ENCODE results near the gene GPR12.

The GPR12 gene, protein sequence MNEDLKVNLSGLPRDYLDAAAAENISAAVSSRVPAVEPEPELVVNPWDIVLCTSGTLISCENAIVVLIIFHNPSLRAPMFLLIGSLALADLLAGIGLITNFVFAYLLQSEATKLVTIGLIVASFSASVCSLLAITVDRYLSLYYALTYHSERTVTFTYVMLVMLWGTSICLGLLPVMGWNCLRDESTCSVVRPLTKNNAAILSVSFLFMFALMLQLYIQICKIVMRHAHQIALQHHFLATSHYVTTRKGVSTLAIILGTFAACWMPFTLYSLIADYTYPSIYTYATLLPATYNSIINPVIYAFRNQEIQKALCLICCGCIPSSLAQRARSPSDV

DNA sequence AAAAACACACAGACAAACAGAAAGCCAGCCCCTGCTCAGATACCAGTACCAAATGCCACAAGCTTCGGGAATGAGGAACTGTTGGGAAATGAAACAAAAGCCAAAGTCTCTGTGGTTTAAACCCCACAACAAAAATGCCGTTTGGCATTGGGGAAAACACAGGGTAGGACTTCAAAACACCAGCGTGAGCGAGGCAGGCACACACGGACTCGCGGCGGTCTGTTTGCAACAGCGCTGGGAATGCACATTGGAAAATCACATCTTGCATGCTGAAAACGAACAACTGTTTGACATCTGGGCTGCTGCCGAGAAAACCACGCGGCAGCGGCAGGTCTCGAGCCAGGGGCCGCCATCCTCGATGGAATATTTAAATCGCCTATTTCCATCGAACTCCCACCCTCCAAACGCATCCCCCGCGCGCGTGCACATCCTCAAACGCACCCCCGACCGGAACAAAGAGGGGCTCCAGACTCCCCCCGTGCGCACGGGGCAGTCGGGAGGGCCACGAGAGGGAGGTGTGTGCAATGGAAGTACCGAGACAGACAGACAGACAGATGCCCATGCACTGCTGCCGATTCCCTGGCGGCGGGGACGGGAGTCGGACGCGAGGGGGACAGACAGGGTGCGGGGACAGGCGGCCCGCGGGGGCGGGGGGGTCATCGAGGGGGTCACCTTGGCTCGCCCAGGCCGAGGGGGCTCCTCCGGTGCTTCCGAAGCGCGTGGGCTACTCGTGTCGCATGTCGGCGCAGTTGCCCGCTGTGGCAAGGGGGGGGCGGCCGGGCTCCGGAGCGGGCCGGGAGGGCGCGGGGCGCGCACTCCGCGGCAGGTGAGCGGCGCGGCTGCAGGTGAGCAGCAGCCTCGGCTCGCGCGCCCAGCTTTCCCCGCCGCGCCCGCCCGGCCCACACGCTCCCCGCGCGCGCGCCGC lies at the start of gene GPR12:
Gene GPR12, minus strand, starts transcription at position 880 of the 925 bp plus-strand sequence. CDS start 959 bp downstream, outside the sequence.
- DNase-seq: no peak

DNA sequence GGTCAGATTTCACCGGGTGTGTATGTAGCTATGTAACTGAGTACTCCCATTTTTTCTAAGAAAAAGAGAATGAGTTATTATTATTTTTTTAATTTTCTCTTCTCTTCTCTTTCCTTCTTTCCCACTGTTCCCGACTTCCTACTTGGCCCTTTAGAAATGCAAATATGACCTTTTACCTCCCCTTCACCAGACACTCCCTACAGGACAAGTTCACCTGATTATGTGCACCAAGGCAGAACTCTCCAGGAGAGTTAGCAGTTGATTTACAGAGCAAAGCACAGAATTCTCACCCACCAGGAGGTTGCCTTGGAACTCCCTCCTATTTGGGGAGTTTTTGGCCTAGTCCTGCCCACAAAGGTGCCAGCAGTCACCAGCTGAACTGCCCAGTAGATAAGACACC lies 49.5 kb upstream of the GPR12 start:
- DNase-seq: no peak

DNA sequence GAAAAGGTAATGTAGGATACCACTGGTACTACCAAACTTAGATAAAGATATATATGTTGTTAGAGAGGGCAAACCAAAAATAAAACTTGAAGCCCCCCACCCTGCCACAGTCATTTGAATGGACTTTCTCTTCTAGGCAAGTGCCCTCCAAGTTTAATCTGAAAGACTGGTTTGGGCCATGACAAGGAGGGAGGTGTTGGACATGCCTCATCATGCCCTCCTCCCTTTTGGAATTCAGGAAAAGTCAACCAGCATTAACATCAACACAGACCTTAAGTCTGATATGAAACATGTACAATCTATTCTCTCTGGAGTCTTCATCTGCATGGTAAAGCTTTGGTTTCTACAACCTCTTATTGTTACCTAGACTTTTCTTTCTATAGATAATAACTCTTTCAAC lies 46.3 kb upstream of the GPR12 start:
- no peak for DNase-seq

DNA sequence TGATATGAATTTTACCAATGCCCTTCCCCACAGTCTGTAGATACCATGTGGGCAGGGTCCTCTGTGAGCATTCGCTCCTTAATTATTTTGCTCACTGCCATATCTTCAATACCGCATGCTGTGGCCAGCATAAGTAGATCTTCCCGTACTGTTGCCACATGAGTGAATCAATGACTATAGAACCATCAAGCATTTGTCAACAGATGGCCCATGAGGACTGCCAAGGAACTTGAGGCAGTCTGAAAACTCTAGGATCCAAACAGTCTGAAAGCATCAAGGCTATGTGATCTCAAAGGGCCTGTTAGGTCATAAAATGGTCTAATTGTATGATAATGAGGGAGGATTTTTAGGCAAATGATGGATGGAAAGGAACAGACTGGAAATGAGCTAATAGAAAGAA lies 27.4 kb upstream of the GPR12 start:
- no peak for DNase-seq

DNA sequence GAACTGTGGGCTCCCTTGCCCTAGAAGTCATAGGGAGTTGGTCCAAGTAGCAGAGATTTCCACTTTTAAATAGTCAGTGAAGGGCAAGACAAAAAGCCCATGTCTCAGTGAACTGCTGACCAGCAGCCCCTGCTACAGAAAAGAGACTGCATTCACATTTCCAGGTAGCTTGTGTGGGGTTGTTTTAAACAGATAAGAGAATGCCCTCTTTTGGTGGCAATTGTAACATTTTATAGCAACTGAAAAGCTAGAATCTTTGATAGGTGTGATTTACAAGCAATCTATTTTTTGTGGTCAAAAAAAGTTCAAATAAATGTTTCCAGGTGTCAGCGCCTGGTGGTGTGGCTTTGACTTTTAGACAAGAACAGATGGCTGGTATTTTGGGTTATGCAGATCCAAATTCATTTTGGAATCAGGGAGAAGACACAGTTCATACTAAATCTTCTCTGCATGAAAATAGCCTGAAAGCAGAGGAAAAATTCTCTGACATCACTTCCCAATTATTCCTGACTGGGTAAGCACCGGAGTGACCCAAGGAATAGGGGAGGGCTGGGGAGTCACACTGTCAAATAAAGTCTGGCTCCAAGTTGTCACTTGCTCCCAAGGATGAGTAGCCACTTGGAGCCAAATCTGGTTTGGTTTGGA lies 26.2 kb upstream of the GPR12 start:
- no peak for DNase-seq

DNA sequence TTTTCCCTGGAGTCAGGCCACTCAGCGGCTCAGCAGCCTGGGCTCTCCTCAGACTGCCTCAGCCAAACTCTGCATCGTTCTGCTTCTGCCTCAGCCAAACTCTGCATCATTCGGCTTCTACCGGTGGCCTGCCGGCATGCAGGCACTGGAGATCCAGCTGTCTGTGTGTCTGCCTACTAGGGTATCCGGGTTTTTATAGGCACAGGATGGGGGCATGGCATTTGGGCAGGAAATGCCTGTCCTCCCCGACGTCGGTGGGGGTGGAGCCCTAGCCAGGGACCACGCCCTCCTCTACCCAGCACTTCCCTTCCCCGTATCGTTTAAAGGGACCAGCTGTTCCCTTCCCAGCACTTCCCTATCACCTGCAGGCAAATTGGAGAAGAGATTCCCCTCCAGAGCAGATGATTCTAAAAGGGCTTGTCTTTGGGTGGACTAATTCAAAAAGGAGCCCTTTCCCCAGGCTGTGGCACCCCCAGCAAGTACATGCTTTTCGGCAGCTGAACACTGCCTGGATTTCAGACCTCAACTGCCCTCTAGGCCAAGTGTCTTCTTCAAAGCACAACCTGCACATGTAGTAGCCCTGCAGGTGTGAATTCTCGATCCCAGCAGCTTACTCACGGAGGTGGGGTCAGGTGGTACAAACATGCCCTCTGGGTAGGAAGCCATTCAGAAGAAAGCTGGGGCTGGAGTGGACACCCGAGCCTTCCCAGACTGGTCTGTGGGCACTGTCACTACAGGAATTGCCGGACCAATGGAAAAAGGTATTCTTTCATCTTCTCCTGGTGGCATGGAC lies 25.4 kb upstream of the GPR12 start:
- DNase-seq: peak in 1 of 2 experiments; percentile 13

DNA sequence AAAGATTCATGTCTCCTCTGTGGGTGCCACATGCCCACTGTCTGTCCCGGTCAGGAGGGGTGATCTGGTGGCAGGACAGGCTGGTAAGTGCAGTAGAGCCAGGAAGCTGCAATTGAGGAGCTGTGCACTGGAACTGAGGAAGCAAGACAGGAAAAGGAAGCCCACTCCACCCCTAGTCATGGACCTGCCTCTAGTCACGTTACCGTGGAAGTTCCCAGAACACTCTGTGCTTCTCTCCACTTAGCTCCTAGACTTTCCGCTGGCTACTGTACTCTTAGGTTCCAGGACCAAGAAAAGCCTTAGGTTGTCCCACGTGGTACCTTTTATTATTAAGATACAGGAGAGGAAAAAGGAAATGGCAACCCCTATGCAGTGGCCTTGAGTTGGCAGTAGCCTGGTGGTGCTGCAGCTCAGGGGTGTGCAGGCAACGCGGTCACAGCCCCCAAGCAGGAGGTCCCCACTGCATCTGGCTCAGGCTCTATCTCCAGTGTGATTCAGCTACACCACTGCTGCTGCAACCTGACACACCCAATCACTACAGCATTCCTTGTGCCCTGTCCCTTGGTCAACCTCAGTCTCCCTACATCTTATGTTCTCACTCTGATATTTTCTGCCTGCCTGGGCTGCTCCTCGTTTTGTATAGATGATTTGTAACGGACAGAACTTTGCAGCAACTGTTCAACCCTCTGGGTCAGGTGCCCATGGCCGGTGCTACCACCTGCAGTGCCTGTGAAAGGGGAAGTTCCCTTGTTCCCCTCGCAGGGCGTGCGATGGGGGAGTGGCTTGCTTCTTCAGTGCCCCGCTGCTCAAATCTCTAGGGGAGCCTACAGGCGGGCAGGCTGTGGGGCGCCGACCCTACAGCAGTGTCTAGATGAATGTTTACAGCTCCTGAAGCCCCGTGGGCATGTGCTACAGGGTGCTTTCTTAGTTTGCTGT lies 24.4 kb upstream of the GPR12 start:
- no peak for DNase-seq

DNA sequence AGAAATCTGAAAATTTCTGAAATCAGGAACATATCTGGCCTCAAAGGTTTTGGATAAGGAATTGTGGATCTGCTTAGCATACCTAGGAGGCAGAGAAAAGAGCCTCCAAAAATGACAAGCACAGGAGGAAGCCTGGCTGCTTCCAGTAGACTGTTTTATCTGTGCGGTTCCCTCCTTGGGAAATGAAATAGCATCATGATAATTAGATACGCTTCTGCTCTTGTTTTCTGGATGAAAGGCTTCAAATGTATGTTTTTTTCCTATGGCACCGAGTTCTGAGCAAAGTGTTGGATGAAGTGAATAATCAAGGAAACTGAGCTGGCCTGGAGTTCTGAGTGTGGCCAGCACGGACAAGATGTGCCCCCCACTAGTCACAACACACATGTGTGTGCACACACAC lies 19.8 kb upstream of the GPR12 start:
- no peak for DNase-seq

DNA sequence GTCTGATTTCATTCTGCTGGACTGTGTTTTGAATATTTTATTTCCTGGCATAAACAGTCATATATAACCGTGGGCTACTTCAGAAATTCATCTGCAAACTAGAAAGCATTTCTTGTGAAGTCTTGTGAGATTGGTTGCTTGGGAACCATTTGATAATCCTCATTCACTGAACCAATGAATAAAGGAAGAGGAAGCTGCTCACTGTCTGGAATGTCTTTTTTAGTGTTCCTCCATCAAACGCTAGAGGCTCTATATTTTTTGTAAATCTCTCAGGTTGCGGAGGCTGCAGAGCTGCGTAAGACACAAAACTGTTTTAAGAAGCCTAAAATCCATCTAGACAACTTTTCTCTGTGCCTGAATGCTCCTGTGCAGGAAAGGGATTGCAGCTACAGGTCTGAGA lies 18.7 kb upstream of the GPR12 start:
- DNase-seq: no peak

DNA sequence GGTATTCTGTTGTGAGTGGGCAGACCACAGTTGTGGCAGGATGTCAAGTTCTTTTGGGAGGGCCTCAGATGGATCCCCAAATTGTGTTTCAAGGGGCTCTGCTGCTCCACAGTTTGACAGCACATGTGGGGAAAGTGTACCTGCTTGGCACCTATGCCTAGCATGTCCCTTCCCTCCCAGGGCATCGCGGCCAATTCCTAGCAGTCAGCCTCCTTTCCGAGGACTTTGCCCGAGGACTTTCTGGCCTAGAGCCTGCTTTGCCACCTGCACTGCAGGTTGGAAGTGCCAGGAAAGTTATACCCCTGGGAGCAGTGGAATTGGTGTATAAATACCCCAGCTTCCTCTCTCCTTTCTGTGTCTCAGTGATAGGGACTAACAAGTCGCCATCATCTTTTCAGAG lies 11.9 kb upstream of the GPR12 start:
- DNase-seq: no peak

DNA sequence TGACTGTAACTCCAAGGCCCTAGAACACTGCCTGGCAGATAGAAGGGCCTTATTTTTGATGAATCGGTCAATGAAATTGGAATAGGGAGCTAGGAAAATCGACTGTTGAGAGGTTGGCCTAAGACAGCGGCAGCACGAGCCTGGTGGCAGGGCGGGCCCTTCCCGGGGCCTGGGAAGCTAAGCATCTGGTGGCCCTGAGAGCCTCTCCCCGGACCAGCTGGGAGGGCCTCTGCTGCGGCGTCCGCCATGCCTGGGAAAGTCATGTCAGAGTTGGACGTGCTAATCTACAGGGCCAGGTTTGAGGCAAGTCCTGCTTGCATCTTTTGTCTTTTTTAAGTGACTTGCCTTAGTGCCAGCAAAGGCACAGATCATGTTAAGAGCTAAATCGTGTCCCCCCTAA lies 11.2 kb upstream of the GPR12 start:
- DNase-seq: no peak

DNA sequence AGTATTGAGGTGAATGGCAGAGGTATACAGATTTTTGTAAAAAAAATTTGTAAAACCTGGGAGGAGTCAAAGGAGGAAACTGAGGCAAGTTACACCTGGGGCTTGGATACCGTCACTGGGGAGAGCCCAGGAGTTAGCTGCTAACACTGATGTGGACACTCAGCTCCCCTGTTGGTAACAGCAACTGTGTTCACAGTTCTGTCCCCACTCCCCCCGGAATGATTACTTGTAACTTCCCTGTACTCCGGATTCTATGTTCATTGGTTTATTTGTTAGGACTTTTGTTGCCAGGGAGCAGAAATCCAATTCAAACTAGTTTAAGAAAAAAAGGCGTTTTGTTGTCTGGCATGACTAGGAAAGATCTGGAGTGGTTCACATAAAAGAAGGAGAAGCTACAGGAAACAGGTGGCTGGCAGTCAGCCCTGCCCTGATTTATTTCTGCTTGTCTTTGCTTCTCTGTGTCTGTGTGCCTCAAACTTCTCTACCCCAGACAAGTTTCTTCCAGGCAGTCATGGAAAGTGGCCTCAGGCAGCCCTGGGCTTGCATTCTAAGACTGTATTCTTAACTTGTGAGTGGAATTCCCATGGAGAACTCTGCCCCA lies 2.3 kb upstream of the GPR12 start:
- DNase-seq: no peak

DNA sequence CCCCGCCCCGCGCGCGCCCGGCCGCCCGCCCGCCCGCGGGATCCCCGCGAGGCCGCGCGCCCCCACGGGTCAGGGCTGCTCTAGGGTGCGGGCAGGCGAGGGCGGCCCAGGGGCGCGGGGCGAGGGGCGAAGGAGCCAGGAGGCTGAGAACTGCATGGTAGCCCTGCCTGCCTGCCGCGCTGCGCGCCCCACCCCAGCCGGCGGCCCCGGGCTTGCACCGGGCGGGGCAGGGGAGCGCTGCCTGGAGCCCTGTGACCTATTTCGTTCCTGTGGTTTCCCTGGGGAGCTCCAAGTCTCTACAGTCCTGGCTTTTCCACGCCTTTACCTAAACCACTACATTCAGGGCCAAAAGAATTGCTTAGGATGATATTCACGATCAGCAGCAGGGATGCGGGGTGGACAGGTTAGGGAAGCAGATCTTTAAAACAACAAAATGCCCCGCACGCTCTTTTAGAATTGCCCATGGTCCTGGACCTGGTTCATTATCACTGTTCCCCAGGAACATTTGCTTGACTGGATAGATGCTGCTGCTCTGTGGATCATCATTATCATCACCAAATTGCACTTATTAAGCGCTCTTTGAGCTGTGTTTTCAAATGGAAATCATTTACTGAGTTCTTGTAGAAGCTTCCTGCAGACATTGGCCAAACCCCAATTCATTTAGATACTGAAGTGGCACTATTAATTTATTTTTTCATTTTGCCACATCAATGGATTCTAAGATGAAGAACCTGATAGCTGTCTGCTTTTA lies 421 bp upstream of the GPR12 start:
- no peak for DNase-seq

DNA sequence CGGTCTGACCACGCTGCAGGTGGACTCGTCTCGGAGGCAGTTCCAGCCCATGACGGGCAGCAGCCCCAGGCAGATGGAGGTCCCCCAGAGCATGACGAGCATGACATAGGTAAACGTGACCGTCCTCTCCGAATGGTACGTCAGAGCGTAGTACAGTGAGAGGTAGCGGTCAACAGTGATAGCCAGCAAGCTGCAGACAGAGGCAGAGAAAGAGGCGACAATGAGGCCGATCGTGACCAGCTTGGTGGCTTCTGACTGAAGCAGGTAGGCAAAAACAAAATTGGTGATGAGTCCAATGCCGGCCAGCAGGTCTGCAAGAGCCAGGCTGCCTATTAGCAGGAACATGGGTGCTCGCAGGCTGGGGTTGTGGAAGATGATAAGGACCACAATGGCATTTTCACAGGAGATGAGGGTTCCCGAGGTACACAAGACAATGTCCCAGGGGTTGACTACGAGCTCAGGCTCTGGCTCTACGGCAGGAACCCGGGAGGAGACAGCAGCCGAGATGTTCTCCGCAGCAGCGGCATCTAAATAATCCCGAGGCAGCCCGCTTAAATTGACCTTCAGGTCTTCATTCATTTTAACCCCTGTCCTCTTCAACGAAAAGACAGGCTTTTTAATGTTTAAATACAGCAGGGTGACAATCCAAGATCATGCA lies 1.2 kb downstream of the GPR12 start:
- no peak for DNase-seq

DNA sequence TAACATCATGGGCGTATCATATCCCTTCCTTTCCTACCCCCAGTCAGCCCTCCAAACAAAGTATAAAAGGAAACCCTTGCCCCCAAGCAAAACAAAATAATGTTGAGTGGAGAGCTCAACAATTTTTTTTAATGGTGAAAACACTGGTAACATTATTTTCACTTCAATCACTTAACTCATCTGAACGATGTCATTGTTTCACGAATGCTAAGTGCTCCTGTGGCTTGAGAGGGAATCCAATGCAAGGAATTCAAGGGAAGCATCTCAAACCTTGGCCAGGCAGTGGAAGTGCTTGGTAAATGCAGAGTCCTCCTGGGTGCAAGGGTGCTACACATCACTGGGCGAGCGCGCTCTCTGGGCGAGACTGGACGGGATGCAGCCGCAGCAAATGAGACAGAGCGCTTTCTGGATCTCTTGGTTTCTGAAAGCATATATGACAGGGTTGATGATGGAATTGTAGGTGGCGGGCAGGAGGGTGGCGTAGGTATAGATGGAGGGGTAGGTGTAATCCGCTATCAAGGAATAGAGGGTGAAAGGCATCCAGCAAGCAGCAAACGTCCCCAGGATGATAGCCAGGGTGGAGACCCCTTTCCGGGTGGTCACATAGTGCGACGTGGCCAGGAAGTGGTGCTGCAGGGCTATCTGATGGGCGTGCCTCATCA lies 2.0 kb downstream of the GPR12 start:
- no peak for DNase-seq

DNA sequence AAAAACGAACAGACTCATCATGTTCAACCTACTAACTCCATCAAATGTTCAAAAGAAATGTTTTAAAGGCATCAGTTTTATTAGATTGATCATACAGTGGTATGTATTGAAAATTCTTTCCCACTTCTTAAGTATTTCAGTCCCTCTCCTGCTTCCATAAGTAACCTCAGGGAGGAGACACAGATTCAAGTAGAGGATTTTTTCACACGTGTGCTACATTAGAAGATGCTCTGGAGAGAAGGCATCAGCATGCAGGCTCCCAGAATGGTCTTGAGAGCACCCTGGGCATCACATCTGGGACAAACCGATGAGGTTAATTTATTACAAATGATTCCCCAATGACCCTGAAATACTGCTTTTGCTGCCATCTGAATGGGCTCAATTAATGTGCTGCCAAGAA lies 3.6 kb downstream of the GPR12 start:
- no peak for DNase-seq

DNA sequence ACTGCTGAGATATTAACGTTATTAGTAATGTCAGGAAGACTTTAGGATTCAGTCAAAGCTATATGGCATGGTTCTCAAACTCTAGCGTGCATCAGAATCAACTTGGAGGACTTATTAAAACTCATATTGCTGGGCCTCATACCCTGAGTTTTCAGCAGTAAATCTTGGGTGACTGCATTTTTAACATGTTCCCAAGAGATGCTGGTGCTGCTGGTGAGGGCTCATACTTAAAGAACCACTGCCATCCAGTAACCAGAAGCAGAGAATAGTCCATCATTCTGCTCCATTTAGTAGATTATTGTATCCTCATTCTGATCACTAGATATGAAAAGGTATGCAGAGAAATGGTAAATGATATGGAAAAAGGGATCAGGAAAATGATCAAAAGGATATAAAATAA lies 7.9 kb downstream of the GPR12 start:
- DNase-seq: no peak

DNA sequence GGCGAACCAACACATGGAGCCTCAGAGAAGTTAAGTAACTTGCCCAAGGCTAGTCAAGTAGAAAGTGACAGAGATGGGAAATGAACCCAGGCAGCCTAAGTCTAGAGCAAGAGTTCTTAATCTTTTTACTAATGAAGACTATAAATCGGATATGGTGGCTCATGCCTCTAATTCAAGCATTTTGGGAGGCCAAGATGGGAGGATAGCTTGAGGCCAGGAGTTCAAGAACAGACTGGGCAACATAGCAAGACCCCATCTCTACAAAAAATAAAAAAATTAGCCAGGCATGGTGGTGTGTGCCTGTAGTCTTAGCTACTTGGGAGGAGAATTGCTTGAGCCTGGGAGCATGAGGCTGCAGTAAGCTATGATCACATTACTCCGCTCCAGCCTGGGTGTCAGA lies 10.7 kb downstream of the GPR12 start:
- DNase-seq: no peak

DNA sequence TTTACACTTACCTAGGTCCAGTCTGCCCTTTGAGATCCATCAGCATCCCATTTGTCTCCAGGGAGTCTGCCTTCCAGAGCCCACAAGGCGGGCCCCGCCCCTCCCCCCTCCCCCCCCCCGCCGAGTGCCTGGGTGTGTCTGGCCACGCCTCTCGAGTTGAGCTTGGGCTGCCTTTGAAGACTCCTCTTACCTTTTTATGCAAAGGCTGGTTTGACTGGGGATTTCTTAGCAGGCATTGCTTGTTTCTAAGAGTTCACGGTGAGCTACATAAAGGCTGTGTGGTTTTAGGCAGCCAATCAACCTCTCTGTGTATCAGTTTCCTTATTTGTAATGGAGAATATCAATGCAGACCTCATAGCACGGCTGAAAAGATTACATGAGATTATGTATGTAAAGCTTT lies 11.3 kb downstream of the GPR12 start:
- no peak for DNase-seq

Data from SHP77 (cell line).